HepG2 (cell line): ENCODE results near the gene GPR139. TPM values are rescaled to one million over a fixed set of nuclear protein-coding genes. Genes with fewer than 3 reads are reported as not detected.

Experiments used
- ATAC-seq: fragments of 200-7000 bp; cut with Tn5 transposase; 3 replicates; pipeline ENCODE4 v1.9.1; 2020; ENCODE audit warnings: mild to moderate bottlenecking, moderate library complexity
- BruUV-seq: library from RNA; stranded (reverse); fragments of 400-500 nt; replicated peaks from 2 replicates; lab custom pipeline; 2021; lab: Mats Ljungman, UMichigan
- CTCF ChIA-PET: fragments of 300-600 bp; formaldehyde crosslinking; extraction: SDS; loops from one replicate; lab custom pipeline; 2021; ENCODE audit warnings: low total read pairs, inconsistent platforms, low intra/inter-chr PET ratio; lab: Yijun Ruan, JAX
- POLR2A ChIA-PET: fragments of 350-600 bp; sonication (Branson Sonifier 250); formaldehyde crosslinking; loops from one replicate; lab custom pipeline; 2020; ENCODE audit warnings: antibody characterized with exemption, inconsistent platforms; lab: Yijun Ruan, JAX
- DNase-seq: peaks from one replicate; pipeline ENCODE4 v3.0.0-alpha.2; 2015; ENCODE audit warnings: low spot score
- FAIRE-seq: peaks from 3 replicates; lab custom pipeline; 2011; peaks lifted over from hg19 to GRCh38; lab: Jason Lieb, UNC
- H2AFZ ChIP-seq: one replicate; pipeline ENCODE4 v1.6.1; 2011; ENCODE audit warnings: low read length, inconsistent platforms
- H3K27ac ChIP-seq: fragments of 300-600 bp; 3 replicates; pipeline ENCODE4 v1.8.0; 2011; ENCODE audit warnings: mixed run types, mild to moderate bottlenecking, mixed read lengths, low read length, inconsistent platforms; ENCODE audit not compliant: insufficient read depth; ENCODE audit errors: extremely low read length
- H3K27me3 ChIP-seq, 2 experiments: fragments of 200-600 bp in 1 of 2; 2 replicates in 1 of 2; 3 replicates in 1 of 2; pipeline versions ENCODE4 v1.6.0 to v1.8.0; 2011; ENCODE audit warnings: low read length in 2 of 2, mild to moderate bottlenecking in 2 of 2, moderate library complexity in 2 of 2, inconsistent platforms in 1 of 2; ENCODE audit not compliant: insufficient read depth in 2 of 2, control insufficient read depth in 1 of 2
- H3K36me3 ChIP-seq, 2 experiments: fragments of 200-600 bp in 1 of 2; replicated peaks in 1 of 2; 2 replicates in 1 of 2; 3 replicates in 1 of 2; pipeline versions ENCODE4 v1.5.1 to v1.8.0; 2011; ENCODE audit warnings: low read length in 2 of 2, inconsistent platforms in 1 of 2; ENCODE audit not compliant: insufficient read depth in 2 of 2, control insufficient read depth in 1 of 2
- H3K4me1 ChIP-seq: 2 replicates; pipeline ENCODE4 v1.5.1; 2012; ENCODE audit warnings: low read length, inconsistent platforms; ENCODE audit not compliant: insufficient read depth
- H3K4me2 ChIP-seq: 2 replicates; pipeline ENCODE4 v1.6.0; 2011; ENCODE audit warnings: low read depth, low read length, inconsistent platforms
- H3K4me3 ChIP-seq, 3 experiments: fragments of 200-600 bp in 1 of 3; sonication (generic), shearing (Covaris generic) in 1 of 3; replicated peaks in 1 of 3; 2 replicates each; pipeline ENCODE4 v1.5.1; 2011 to 2016; ENCODE audit warnings: low read length in 3 of 3, inconsistent platforms in 2 of 3, low read depth in 2 of 3, mild to moderate bottlenecking in 2 of 3, control low read depth in 1 of 3, mixed read lengths in 1 of 3; ENCODE audit not compliant: insufficient read depth in 1 of 3
- H3K79me2 ChIP-seq: one replicate; pipeline ENCODE4 v1.6.1; 2011; ENCODE audit warnings: low read length, inconsistent platforms; ENCODE audit not compliant: insufficient read depth
- H3K9ac ChIP-seq: 2 replicates; pipeline ENCODE4 v1.6.0; 2011; ENCODE audit warnings: mild to moderate bottlenecking, low read depth, low read length, inconsistent platforms; ENCODE audit not compliant: insufficient read depth
- H3K9me3 ChIP-seq: 2 replicates; pipeline ENCODE4 v1.5.1; 2012; ENCODE audit warnings: mild to moderate bottlenecking, low read length
- H4K20me1 ChIP-seq: 2 replicates; pipeline ENCODE4 v1.6.0; 2011; ENCODE audit warnings: inconsistent platforms, mild to moderate bottlenecking, low read length, moderate library complexity; ENCODE audit not compliant: insufficient read depth
- ASH2L ChIP-seq: fragments of 300-600, 200-600 bp; sonication (generic); IDR thresholded peaks from 2 replicates; pipeline ENCODE4 v1.7.0; 2017; ENCODE audit warnings: low read depth, mild to moderate bottlenecking, moderate library complexity, mixed read lengths, low read length; ENCODE audit not compliant: insufficient read length
- CEBPB ChIP-seq: IDR thresholded peaks from 2 replicates; pipeline ENCODE4 v1.6.1; 2011; ENCODE audit warnings: low read depth, low read length, improper control_type of control experiment, borderline replicate concordance
- RAD21 ChIP-seq: fragments of 450-650 bp; formaldehyde crosslinking; IDR thresholded peaks from 2 replicates; pipeline ENCODE4 v1.5.0; 2020; ENCODE audit warnings: mild to moderate bottlenecking
- SETDB1 ChIP-seq: sonication (generic); formaldehyde crosslinking; IDR thresholded peaks from 2 replicates; pipeline ENCODE4 v1.5.1; 2020; ENCODE audit warnings: missing genetic modification reagents, mild to moderate bottlenecking, borderline replicate concordance
- whole genome bisulfite sequencing: methylation state at CpG from one replicate; pipeline ENCODE4 v1.1.6; 2017; ENCODE audit warnings: low lambda C conversion rate; 5-methylcytosine and 5-hydroxymethylcytosine counted together
- in situ Hi-C: cut with HindIII; loops from 2 replicates; pipeline ENCODE4 v1.10.0; 2017; ENCODE audit warnings: low pct_unique_long_range_greater_than_20kb; ENCODE audit not compliant: extremely low pct_ligation_motif_present
- intact Hi-C: fragments of 100-400 bp; cut with micrococcal nuclease; formaldehyde crosslinking; loops from one replicate; pipeline ENCODE4 v1.10.0; 2022; ENCODE audit not compliant: unreplicated experiment
- polyA plus RNA-seq, 8 experiments: library from polyadenylated mRNA; depleted of rRNA in 3 of 8; stranded (reverse) in 7 of 8; unstranded in 1 of 8; fragments of >200 nt; fragmentation: Illumina TruSeq in 4 of 8; extraction: Trizol in 4 of 8; gene quantifications; 2 replicates each; pipeline versions ENCODE4 v1.2.1 to v1.2.3, GENCODE V29; 2011 to 2016; ENCODE audit warnings: low read depth in 4 of 8, missing spikeins in 1 of 8, mixed read lengths in 1 of 8; ENCODE audit not compliant: insufficient read depth in 1 of 8
- total RNA-seq, 5 experiments: library from RNA; depleted of rRNA; stranded (reverse); fragments of >200 nt; fragmentation: Illumina TruSeq; extraction: Trizol; gene quantifications; 2 replicates each; pipeline ENCODE4 v1.2.3, GENCODE V29; 2016; ENCODE audit warnings: low read depth in 1 of 5
- TF ChIP-seq, protein P1 (sequence below): sonication (generic); formaldehyde crosslinking; IDR thresholded peaks from 2 replicates; pipeline ENCODE4 v1.4.0; 2020; ENCODE audit warnings: missing genetic modification reagents, borderline replicate concordance

The GPR139 gene
- total and polyA plus RNA-seq, 2 of the 13 experiments (the other 11 are each of a cell fraction or from before 2014, with no cell fraction given) = not detected

DNA sequence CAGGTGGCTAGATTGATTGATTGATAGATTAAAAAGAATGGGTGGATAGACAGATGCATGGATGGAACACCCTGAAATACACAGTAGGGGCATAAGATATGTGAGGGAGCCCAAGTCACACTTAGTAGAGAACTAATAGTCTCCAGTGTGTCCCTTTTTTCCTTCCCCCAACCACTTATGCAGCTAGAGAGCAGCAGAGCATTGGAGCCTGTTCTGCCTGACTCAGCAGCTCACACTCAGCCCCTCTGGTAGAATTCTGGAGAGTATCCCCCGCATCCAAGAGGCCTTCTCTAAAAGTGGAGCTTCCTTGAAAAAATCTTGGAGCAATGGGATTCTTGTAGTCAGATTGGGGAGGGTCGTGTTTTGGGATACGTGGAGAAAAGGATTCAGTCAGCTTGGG lies 20.5 kb upstream of the GPR139 start:
- no TSS peak for BruUV-seq
- Histone ChIP-seq H3K4me3 (no peak overlapping the region), H3K4me2 (no peak overlapping the region), H3K9ac (no peak overlapping the region), H3K9me3 (no peaks in the 10 kb centered on the region), H4K20me1 (no peaks in the 10 kb centered on the region), H3K79me2 (no peaks in the 10 kb centered on the region), H3K4me1 (no peaks in the 10 kb centered on the region), H3K27ac (no peak overlapping the region), H3K36me3 (no peaks in the 10 kb centered on the region), H3K27me3 (0 out of 5 replicates have a peak, but pooled peaks cover 0 to 8% of the 10 kb centered on the region in 2 experiments), H2AFZ (no peak overlapping the region)
- FAIRE-seq = no peak
- TF ChIP-seq ASH2L = no peak
- no peak for TF ChIP-seq RAD21 (CRISPR knock-in tag)
- TF ChIP-seq SETDB1 = no peak
- in situ Hi-C loops (no loop called here), intact Hi-C loops (no loop called here)
- CTCF ChIA-PET = no interaction called here
- DNase-seq = no peak
- 0% methylated on average over 3 of the region's 3 CpGs for WGBS
- no peak for ATAC-seq
- POLR2A ChIA-PET = no interaction called here

DNA sequence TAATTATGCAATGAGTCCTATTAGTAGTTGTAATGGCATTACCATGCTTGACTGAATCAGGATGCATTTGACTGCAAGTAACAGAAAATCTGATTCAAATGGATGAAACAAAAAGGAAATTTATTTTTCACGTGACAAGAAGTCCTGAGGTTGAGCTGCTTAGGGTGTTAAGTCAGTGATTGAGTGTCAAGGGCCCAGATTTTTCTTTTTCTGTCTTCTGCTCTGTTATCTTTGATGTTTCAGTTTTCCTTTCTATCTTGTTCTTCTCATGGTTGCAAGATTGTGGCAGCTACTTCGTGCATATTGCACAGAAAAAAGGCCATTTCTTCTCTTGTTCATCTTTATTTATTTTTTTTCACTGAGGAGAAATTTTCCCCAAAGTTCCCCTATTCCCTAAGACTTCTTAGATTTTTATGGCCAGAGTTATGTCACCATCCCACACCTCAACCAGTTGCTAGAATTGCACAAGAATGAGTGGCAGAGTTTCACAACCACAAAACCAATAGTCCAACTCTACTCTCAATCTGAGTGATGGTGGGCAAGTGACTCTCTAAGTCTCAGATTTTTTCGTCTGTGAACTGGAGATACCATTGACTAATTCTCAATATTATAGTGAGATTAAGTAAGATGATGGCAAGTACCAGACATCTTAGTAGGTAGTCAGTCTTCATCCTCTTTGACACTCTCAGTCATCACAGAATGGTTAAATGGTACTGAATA lies 15.7 kb upstream of the GPR139 start:
- TF ChIP-seq, protein P1, sequence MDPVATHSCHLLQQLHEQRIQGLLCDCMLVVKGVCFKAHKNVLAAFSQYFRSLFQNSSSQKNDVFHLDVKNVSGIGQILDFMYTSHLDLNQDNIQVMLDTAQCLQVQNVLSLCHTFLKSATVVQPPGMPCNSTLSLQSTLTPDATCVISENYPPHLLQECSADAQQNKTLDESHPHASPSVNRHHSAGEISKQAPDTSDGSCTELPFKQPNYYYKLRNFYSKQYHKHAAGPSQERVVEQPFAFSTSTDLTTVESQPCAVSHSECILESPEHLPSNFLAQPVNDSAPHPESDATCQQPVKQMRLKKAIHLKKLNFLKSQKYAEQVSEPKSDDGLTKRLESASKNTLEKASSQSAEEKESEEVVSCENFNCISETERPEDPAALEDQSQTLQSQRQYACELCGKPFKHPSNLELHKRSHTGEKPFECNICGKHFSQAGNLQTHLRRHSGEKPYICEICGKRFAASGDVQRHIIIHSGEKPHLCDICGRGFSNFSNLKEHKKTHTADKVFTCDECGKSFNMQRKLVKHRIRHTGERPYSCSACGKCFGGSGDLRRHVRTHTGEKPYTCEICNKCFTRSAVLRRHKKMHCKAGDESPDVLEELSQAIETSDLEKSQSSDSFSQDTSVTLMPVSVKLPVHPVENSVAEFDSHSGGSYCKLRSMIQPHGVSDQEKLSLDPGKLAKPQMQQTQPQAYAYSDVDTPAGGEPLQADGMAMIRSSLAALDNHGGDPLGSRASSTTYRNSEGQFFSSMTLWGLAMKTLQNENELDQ (CRISPR knock-in tag) = no peak
- peak; percentile 76; the same call in 1 of the 2 replicates for TF ChIP-seq CEBPB
- Histone ChIP-seq H3K27ac (no peak overlapping the region), H3K36me3 (no peaks in the 10 kb centered on the region), H3K4me1 (no peaks in the 10 kb centered on the region), H3K9me3 (no peaks in the 10 kb centered on the region), H3K79me2 (no peaks in the 10 kb centered on the region), H3K4me3 (no peak overlapping the region), H3K27me3 (peaks cover 0 to 14% of the 10 kb centered on the region in 2 experiments; a peak in 1 of 5 replicates), H3K9ac (no peak overlapping the region), H3K4me2 (no peak overlapping the region), H4K20me1 (no peaks in the 10 kb centered on the region), H2AFZ (no peak overlapping the region)
- intact Hi-C loops = no loop called here
- 0% methylated on average over 3 of the region's 3 CpGs for WGBS
- ATAC-seq (no peak), FAIRE-seq (no peak), DNase-seq (no peak)
- POLR2A ChIA-PET = no interaction called here
- CTCF ChIA-PET = no interaction called here
- BruUV-seq = no TSS peak
- in situ Hi-C loops = no loop called here
